HG03469 (cell line): Measurements from ENCODE around the gene MCOLN2.
A peak's percentile ranks its signal among the peaks of the same experiment; 100 is the strongest.
"Not testable (repeated sequence)": the region's sequence is repeated elsewhere in the genome, so short reads cannot be mapped to it uniquely, and the experiment has no call there.

ENCODE experiments used
- ATAC-seq: cut with Tn5 transposase; IDR thresholded peaks from one replicate; pipeline ENCODE4 v1.9.1; 2021; ENCODE audit warnings: mild to moderate bottlenecking, moderate library complexity, moderate number of reproducible peaks; ENCODE audit not compliant: unreplicated experiment

MCOLN2 gene

DNA sequence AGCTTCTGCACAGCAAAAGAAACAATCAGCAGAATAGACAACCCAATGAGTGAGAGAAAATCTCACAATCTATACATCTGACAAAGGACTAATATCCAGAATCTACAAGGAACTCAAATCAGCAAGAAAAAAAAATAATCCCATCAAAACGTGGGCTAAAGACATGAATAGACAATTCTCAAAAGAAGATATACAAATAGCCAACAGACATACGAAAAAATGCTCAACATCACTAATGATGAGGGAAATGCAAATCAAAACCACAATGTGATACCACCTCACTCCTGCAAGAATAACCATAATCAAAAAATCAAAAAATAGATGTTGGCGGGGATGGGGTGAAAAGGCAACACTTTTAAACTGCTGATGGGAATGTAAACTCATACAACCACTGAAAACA lies 10.4 kb downstream of the MCOLN2 start:
- ATAC-seq = not testable (repeated sequence)

DNA sequence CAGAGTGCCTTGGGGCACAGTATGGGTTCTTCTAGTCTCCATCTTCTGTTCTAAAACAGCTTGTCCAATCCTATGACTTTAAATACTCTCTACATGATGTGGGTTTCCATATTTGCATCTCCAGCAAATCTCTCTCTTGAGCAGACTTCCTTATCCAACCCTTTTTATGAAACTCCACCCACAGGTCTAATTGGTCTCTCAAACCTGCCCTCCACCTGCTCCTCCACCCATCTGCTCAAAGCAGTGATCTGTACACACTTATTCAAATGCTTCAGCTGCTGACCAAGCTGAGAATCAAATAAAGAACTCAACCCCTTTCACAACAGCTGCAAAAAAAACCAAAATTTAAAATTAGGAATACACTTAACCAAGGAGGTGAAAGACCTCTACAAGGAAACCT lies 11.5 kb downstream of the MCOLN2 start:
- no peak for ATAC-seq

DNA sequence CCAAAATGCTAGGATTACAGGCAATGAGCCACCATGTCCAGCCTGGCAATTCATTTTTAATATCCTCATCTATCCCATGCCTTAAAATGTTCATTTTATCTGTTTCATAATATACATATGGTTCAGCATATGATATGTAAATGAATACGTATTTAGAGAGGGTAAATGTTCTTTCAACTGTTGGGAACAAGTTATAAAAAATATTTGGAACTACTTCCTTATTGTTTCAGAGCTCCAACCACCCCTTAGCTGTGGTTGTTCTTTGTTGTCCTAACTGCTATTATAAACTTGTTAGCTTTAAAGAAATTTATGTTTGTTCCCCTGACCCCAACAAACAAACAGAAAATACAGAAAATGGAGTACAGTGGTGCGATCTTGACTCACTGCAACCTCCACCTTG lies 14.5 kb downstream of the MCOLN2 start:
- no peak for ATAC-seq

DNA sequence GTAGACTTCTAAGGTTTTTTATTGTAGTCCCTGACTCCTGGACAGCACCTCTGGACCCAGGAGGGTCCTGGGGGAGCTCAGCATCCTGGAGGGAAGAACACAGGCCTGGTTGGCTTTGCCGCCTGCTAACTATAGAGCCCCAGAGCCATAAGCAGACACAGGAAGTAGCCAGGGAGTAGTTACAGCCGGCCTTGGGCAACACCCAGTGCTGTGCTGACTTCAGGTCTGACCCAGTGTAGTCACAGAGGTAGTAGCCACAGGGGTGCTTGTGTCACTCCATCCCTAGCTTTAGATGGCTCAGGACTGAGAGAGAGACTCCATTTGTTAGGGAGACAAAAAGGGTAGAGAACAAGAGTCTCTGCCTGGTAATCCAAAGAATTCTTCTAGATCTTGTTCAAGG lies 21.9 kb downstream of the MCOLN2 start:
- ATAC-seq = no peak

DNA sequence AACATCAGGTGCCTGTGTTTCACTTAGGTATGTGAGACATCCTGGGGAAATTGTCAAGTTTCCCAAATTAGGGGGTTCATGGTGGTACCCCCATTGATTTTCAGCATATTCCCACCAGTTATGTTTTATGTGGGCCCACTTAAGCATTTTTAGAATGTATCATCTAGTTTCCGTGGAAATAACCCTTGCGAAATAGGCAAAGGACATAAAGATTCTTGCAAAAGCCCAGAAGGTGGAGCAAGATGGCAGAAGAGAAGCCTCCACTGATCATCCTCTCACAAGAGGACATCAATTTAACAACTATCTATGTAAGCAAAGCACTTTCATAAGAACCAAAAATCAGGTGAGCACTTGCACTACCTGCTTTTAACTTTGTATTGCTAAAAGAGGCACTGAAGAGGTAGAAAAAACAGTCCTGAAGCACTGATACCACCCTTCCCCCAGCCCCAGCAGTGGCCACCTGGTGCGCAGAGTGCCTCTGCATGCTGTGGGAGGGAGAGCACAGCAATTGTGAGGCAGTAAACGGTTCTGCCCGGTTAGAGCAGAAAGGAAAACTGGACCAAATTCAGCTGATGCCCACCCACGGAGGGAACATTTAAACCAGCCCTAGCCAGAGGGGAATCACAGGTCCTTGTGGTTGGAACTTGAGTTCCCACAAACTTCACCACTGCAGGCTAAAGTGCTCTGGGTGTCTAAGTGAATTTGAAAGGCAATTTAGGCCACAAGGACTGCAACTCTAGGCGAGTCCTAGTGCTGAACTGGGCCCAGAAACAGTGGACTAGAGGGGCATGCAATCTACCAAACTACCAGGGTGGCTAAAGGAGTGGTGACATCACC lies 23.2 kb downstream of the MCOLN2 start:
- ATAC-seq = no peak

DNA sequence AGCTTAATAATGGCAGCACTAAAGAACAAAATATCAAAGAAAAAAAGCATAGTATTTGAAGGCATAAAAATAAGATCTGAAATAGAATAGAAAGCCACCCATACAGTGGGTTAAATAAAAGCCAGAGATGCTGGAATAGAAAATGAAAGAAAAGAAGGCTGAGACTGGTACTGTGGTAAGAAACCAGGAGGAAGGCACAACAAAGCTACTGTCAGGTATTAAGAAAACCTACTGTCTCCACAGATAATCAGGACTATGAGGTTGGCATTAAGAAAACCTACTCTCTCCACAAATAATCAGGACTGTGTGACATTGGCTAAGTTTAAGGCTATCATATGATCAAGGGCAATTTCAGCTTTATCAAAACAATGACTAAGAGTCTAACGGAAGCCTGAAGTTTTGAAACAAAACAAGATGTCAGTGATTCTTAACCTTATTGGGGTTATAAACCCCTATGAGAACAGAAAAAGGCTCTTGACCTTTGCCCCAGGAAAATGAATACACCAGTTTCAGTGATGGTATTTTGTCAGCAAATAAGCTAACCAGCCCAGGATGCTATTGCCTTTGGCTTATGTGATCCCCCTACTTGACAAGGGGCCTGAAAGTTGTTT lies 24.4 kb downstream of the MCOLN2 start:
- peak; percentile 21 for ATAC-seq

DNA sequence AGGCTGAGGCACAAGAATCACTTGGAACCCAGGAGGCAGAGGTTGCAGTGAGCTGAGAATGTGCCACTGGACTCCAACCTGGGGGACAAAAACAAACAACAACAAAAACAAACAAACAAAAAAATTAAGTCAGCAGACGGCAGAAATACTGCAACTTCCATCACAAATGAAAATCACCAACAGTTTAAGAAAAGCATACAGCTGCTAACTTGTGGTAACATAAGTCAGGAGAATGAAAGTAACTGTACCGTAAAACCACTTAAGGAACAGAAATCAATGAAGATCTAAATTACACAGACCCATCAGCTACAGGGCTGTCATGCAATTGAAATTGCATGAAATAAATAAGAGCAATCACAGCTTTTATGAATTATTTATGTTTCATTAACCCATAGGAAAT lies 25.0 kb downstream of the MCOLN2 start:
- peak; percentile 36 for ATAC-seq

DNA sequence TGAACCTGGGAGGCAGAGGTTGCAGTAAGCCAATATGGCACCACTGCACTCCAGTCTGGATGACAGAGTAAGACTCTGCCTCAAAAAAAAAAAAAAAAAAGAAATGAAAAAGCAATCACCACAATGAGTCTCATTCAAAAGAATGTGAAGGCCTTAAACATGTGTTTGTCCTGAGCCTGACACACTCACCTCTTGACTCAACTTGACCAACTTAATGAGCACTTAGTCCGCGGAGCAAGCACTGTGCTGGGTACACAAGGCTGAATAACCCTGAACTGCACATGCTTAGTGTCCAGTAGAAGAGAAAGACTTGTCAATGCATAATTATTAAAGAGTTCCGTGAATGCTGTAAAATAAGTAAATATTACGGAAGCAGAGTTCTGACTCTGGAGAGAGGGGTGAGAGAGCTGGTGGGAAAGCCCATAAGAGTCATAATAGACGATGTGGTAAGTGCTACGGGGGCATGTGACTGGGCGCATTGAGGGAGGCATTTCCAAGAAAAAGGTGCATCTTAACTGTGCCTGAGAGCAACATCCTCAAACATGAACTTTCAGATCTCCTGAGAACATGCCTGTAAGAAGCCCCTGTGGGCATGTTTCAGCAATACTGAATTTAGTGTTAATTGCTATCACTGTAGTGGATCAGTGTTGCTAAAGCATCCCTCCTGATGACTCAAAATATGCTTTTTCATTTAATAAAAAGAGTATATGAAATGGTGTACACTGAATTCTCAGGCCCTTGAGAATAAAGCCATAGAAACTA lies 27.2 kb downstream of the MCOLN2 start:
- ATAC-seq = peak; percentile 33

DNA sequence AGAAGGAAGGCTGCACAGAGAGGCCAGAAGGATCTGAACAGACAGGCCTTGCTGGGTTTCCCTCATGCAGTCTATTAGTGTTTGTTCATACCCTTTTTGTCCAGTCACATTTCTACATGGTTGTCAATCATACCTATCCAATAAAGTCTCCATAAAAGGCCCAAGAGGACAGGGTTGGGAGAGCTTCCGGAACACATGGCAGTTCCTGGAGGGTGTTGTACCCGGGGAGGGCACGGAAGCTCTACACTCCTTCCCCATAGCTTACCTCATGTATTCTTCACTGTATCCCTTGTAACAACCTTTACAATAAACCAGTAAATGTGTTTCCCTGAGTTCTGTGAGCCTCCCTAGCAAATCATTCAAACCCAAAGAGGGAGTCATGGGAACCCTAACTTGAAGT lies 28.0 kb downstream of the MCOLN2 start:
- no peak for ATAC-seq

DNA sequence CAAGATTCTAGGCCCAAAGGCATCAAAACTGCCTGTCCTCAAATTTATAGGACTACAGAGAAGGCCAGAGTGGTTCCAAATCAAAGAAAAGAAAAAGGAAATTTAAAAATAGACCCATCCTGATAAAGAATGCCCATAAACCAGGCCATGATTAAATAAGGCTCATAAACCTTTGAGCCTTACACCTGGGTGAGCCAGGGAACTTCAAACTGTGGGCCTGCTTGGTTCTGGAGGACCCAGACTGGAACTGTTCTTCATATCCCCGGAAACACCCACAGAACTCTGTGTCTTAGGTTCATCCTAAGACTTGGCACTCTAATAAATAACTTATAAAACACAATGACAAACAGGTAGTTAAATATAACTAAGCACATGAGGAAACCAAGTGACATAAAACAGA lies 28.8 kb downstream of the MCOLN2 start:
- ATAC-seq = no peak

DNA sequence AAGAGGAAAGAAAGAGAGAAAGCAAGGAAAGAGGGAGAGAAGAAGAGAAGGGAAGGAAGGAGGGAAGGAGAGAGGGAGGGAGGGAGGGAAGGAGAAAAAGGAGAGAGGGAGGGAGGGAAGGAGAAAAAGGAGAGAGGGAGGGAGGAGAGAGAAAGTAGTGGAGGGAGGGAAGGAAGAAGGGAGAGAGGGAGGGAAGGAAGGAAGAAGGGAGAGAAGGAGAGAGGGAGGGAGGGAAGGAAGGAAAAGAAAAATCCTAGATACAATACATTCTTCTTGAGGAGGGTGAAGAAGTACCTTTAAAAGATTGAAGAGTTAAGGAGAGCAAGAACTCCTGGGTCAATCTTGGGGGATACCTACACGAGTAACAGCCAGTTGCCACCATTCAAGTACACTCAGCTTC lies 29.2 kb downstream of the MCOLN2 start:
- no peak for ATAC-seq

DNA sequence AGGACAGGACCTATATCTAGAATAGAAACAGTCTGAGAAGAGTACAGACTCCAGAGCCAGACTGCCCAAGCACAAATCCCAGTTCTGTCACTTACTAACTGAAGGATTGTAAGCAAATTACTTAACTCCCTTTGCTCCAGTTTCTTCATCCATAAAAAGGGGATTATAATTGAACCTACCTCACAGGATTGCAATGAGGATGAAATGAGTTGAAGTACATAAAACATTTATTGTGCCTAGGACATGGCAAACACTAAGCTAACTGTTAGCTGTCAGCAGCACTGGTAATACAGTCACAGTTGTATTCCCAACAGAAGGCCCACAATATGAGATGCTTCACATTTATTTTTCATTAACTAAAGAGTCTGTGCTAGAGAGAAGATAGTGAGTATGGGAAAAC lies 33.9 kb downstream of the MCOLN2 start:
- ATAC-seq = no peak

DNA sequence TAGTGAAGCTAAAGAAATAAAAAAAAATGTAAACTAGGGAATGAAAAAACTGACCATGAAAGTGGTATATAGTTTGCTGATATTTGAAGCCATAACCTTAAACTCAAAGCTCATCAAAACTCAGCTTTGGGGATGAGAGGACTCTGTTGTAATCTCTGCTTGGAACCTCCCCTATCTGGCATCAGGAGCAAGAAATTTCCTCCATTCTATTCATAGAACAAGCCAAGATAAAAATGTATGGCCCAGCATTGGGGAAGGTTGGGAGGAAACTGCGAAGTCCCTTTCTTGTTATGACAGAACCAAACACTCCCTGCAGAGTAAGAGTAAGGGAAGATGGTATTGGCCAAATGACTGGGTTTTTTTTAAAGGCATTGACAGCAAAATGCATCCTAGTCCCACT lies 35.6 kb downstream of the MCOLN2 start:
- no peak for ATAC-seq

DNA sequence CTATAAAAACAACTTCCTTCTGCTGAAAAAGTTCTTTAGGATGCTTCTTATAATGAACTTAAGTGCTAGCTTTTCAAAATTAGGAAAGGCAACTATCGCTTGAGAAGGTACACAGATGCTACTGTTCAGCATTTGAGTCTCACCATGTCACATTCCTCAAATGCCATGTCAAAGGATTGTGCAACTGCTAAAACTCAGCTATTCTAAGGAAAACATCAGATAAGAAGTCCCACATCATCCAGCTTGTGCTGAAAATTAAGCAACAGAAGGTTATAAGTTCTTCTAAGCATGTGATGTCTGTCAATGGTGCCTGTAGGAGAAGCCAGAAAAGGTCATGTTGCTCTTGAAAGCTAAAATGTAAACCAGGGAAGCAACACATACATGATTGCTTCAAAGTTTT lies 36.5 kb downstream of the MCOLN2 start:
- no peak for ATAC-seq

DNA sequence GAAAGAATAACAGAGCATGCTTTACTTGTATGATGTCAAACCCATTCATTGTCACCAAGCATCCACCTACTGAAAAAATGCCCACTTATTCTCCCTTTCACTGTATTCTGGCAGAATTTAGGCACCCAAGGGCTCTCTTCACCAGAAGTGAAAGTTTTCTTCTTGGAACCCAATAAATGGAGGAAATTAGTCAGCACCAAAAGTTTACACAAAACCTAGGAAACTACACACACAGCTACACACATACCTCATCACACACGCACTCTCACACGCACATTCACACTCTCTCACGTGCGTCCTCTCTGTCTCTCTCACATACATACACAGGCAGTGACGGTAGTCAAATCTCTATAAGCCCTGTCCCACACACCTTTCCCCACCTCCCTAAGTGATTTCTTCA lies 37.6 kb downstream of the MCOLN2 start:
- ATAC-seq = peak; percentile 67

DNA sequence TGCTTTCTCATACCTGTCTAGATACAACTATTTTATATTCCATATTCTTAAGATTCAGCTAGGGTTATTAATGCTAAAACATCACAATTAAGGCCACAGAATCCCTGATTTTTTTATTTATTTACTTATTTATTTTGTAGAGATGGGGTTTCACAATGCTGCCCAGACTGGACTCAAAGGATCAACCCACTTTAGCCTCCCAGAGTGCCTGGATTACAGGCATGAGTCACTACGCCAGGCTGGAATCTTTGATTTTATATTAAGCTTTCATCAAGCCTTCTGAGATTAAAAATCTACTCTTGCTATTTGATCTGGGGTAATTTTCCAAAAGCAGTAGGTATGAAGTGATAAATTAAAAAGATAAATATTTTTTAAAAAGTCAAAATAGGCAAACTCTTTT lies 38.9 kb downstream of the MCOLN2 start:
- ATAC-seq = no peak

DNA sequence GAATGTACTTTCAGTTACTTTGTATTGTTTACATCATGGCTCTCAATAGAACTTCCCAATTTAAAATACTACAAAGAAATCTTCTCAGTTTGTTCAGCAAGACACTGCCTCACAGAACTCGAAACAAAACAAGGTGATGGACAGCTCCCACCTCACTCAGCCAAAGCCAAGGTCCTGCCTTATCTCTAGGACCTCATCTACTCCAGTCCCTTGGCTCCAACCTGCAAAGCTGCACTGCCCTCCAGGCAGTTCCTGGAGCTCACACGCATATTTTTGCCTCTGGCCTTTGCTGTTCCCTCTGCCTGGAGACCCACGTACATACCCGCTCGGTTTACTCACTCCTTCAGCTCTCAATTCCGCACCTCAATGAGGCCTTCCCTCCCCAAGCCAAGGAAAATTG lies 40.3 kb downstream of the MCOLN2 start:
- ATAC-seq = no peak

DNA sequence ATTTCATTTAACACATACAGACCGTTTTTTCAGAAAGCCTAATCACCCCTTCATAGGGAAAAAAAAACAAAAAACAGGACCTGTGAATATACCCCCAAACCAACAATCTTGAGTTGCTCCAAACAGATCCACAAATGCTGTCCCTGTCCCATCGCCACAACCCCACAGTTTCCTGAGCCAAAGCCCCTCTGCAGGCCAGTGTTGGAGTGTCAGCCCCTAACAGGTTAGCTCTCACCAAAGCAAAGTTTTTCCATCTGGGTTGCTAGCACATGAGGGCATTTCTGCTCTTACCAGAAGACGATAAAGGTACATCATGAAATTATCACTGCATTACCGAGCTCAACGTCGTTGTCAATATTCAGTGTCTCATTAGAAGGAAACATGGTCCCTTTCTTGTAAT lies 40.8 kb downstream of the MCOLN2 start:
- no peak for ATAC-seq

DNA sequence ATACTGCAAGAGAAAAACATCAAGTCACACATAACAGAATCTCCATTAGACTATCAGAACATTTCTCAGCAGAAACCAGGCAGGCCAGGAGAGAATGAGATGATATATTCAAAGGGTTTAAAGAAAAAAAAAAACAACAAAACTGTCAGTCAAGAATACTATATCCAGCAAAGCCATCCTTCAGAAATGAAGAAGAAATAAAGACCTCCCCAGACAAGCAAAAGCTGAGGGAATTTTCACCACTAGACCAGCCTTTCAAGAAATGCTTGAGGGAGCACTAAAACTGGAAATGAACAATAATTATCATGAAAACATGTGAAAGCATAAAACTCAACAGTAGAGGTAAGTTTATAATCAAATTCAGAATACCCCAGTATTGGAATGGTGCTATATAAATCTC lies 47.2 kb downstream of the MCOLN2 start:
- no peak for ATAC-seq

DNA sequence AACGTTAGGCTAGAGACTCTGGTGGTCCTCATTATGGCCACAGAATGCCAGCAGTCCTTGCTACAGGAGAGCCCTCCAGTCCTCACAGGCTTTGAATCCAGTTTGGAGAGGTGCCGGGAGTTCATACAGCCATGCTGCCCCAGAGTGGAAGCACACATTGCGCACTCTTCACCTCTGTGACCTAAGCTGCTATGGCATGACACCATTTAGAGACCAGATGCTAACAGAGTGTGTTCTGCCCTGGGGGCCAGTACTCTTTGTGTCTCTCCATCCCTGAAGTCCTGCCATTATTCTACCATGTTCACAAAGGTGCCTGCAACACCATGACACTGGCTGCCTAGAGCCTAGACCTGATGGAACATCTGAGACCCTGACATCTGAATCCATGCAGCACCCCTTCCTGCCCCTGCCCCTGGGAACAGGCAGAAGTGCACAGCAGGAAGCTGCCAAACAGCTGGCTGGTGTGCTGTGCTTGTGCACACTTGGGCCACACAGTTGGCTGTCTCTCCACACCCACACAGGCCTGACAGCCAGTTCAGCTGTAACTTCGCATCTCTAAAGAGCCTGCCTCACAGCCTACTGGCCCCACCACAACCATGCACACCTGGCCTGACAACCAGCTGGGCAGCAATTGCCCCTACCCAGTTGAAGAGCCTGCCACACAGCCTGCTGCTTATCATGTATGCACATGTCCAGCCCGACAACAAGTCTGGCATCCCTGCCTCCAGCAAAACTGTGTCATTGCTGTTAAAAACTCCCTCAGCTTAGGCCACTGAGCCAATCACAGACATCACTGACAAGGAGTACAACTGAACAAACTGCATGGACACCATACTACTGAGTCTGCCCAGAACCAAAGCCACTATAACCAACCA lies 49.1 kb downstream of the MCOLN2 start:
- ATAC-seq = no peak

DNA sequence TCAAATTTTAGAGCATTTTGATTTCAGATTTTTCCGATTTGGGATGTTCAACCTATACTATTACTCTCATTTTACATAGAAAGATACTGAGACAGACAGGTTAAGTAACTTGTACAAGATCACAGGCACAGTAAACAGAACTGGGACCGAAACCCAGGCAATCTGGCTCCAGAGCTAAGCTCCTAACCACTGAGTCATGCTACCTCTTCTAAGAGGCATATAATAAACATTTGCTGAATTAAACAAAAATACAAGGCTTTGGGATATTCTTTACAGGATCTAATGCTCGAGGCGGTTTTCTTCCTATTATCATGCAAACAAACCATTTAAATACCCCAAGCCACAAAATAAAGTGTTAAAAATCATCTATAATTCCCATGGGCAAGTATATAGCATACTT lies 50.3 kb downstream of the MCOLN2 start:
- no peak for ATAC-seq
